Measurements from ENCODE around the gene CTDP1.

Gene CTDP1

GRCh38 chr18:79712206-79712857 is 32.7 kb downstream of the CTDP1 start:
- CTCF ChIA-PET: no interaction called here
- DNase-seq (ENCODE audit: extremely low spot score): no peak

DNA sequence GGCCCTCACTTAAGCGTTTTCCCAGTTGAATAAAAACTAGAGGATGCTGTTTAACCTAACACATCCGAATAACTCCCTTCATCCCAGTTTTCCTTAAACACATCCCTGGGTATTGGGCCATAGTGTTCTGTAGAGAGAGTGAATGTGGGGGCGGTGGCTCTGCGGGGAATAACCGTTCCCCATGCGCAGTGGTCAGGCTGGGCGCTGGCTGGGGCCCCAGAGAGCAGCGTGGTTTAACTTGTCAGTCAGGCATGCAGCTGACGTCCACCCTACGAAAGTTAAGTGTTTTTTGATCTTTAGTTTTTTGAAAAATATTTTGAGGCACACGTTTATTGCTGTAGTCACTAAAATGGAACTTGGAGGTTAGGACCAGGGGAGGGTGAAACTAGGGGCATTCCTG is 33.7 kb downstream of the CTDP1 start:
- TF ChIP-seq, protein P1, sequence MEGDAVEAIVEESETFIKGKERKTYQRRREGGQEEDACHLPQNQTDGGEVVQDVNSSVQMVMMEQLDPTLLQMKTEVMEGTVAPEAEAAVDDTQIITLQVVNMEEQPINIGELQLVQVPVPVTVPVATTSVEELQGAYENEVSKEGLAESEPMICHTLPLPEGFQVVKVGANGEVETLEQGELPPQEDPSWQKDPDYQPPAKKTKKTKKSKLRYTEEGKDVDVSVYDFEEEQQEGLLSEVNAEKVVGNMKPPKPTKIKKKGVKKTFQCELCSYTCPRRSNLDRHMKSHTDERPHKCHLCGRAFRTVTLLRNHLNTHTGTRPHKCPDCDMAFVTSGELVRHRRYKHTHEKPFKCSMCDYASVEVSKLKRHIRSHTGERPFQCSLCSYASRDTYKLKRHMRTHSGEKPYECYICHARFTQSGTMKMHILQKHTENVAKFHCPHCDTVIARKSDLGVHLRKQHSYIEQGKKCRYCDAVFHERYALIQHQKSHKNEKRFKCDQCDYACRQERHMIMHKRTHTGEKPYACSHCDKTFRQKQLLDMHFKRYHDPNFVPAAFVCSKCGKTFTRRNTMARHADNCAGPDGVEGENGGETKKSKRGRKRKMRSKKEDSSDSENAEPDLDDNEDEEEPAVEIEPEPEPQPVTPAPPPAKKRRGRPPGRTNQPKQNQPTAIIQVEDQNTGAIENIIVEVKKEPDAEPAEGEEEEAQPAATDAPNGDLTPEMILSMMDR (IDR thresholded peaks at IDR 0.05; ENCODE audit: control extremely low read depth, extremely low read depth, low read depth, missing control alignments): no peak
- no peak for DNase-seq (ENCODE audit: extremely low spot score)
- POLR2A ChIA-PET: no interaction called here
- CTCF ChIA-PET: no interaction called here

More at GRCh38 chr18:79712206-79712857, 32.7 kb downstream of the CTDP1 start:
- POLR2A ChIA-PET: no interaction called here
- TF ChIP-seq, protein P1 (IDR thresholded peaks at IDR 0.05; ENCODE audit: control extremely low read depth, extremely low read depth, low read depth, missing control alignments): no peak

DNA sequence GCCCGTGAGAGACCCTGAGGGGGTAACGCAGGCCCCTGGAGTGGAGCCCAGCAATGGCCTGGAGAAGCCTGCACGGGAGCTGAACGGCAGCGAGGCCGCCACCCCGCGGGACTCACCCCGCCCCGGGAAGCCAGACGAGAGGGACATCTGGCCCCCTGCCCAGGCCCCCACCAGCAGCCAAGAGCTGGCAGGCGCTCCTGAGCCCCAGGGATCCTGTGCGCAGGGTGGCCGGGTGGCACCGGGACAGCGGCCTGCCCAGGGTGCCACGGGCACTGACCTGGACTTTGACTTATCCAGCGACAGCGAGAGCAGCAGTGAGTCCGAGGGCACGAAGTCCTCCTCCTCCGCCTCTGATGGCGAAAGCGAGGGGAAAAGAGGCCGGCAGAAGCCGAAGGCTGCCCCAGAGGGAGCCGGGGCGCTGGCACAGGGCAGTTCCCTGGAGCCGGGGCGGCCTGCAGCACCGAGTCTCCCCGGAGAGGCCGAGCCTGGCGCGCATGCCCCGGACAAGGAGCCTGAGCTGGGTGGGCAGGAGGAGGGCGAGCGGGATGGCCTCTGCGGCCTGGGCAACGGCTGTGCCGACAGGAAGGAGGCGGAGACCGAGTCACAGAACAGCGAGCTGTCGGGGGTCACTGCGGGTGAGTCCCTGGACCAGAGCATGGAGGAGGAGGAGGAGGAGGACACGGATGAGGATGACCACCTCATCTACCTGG is 35.1 kb downstream of the CTDP1 start:
- TF ChIP-seq, protein P1 (IDR thresholded peaks at IDR 0.05; ENCODE audit: control extremely low read depth, extremely low read depth, low read depth, missing control alignments): no peak
- DNase-seq (ENCODE audit: extremely low spot score): no peak
- ChIA-PET CTCF (no interaction called here), POLR2A (no interaction called here)

GRCh38 chr18:79715280-79715679 is 35.7 kb downstream of the CTDP1 start:
- ChIA-PET CTCF (no interaction called here), POLR2A (no interaction called here)
- DNase-seq (ENCODE audit: extremely low spot score): no peak
- TF ChIP-seq, protein P1 (IDR thresholded peaks at IDR 0.05; ENCODE audit: control extremely low read depth, extremely low read depth, low read depth, missing control alignments): no peak

GRCh38 chr18:79717059-79717458 is 37.5 kb downstream of the CTDP1 start:
- DNase-seq (ENCODE audit: extremely low spot score): no peak
- POLR2A ChIA-PET: no interaction called here
- CTCF ChIA-PET: no interaction called here
- TF ChIP-seq, protein P1 (IDR thresholded peaks at IDR 0.05; ENCODE audit: control extremely low read depth, extremely low read depth, low read depth, missing control alignments): no peak

DNA sequence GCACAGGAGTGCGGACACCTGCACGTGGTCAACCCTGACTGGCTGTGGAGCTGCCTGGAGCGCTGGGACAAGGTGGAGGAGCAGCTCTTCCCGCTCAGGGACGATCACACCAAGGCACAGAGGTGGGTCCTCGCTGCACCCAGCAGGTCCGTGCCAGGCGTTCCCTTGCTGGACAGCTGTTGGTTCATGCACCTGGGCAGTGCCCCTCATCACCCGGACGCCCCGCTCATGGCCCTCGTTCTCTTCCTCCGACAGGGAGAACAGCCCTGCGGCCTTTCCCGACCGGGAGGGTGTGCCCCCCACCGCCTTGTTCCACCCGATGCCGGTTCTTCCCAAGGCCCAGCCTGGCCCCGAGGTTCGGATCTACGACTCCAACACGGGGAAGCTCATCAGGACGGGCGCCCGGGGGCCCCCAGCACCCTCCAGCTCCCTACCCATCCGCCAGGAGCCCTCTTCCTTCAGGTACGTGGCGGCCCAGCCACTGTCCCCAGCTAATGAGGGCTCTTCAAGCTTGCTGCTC is 38.0 kb downstream of the CTDP1 start:
- TF ChIP-seq, protein P1 (IDR thresholded peaks at IDR 0.05; ENCODE audit: control extremely low read depth, extremely low read depth, low read depth, missing control alignments): no peak
- ChIA-PET CTCF (no interaction called here), POLR2A (no interaction called here)
- DNase-seq (ENCODE audit: extremely low spot score): no peak

All from GM10248 (cell line).